Femur (tissue), 1 donor: ENCODE data around the gene DUOXA2.

Source experiments
- DNase-seq: peaks from one replicate; pipeline ENCODE4 v3.0.0-alpha.2; 2017

Gene DUOXA2

GRCh38 chr15:45165536-45165935, 51.4 kb downstream of the DUOXA2 start:
- DNase-seq, result no peak

GRCh38 chr15:45166834-45167630, 52.9 kb downstream of the DUOXA2 start:
- DNase-seq, result peak; percentile 91

GRCh38 chr15:45167631-45168205, 53.6 kb downstream of the DUOXA2 start:
- no peak for DNase-seq
